Mesenchymal stem cell (in vitro differentiated cells and primary cell): ENCODE results near the gene NRG3. TPM values are rescaled to one million over a fixed set of nuclear protein-coding genes. Genes with fewer than 3 reads are reported as not detected.

Source experiments
- DNase-seq: peaks from one replicate; pipeline ENCODE4 v3.0.0-alpha.2; 2013
- H2AFZ ChIP-seq: one replicate; pipeline ENCODE4 v1.6.1; 2013; ENCODE audit warnings: low read depth, mild to moderate bottlenecking, control low read depth, inconsistent platforms, low read length, moderate library complexity
- H2AK5ac ChIP-seq: 2 replicates; pipeline ENCODE4 v1.6.1; 2013; ENCODE audit warnings: low read length, moderate library complexity, mild to moderate bottlenecking, inconsistent platforms; ENCODE audit not compliant: severe bottlenecking
- H2BK120ac ChIP-seq: one replicate; pipeline ENCODE4 v1.6.1; 2013; ENCODE audit warnings: low read depth, mild to moderate bottlenecking, inconsistent platforms, low read length, moderate library complexity
- H2BK12ac ChIP-seq, 2 experiments: one replicate each; pipeline ENCODE4 v1.6.1; 2013; ENCODE audit warnings: inconsistent platforms in 2 of 2, low read length in 2 of 2, mild to moderate bottlenecking in 2 of 2, moderate library complexity in 2 of 2, control low read depth in 1 of 2
- H2BK15ac ChIP-seq: one replicate; pipeline ENCODE4 v1.6.1; 2013; ENCODE audit warnings: mild to moderate bottlenecking, low read depth, inconsistent platforms; ENCODE audit not compliant: poor library complexity, severe bottlenecking
- H2BK5ac ChIP-seq: 2 replicates; pipeline ENCODE4 v1.6.1; 2013; ENCODE audit warnings: low read depth, mild to moderate bottlenecking, low read length, control low read depth, inconsistent platforms; ENCODE audit not compliant: poor library complexity, severe bottlenecking
- H3K14ac ChIP-seq, 2 experiments: one replicate each; pipeline ENCODE4 v1.6.1; 2013; ENCODE audit warnings: inconsistent platforms in 2 of 2, low read length in 2 of 2, control low read depth in 1 of 2, mild to moderate bottlenecking in 1 of 2, moderate library complexity in 1 of 2
- H3K18ac ChIP-seq, 2 experiments: one replicate each; pipeline ENCODE4 v1.6.1; 2013; ENCODE audit warnings: inconsistent platforms in 2 of 2, low read length in 2 of 2, control low read depth in 1 of 2, low read depth in 1 of 2, mild to moderate bottlenecking in 1 of 2
- H3K23ac ChIP-seq, 2 experiments: one replicate each; pipeline ENCODE4 v1.6.1; 2013; ENCODE audit warnings: inconsistent platforms in 2 of 2, low read length in 2 of 2, mild to moderate bottlenecking in 2 of 2, moderate library complexity in 2 of 2, control low read depth in 1 of 2
- H3K27ac ChIP-seq: 2 replicates; pipeline ENCODE4 v1.5.1; 2013; ENCODE audit warnings: mild to moderate bottlenecking, moderate library complexity, low read length, control low read depth, inconsistent platforms; ENCODE audit not compliant: poor library complexity, severe bottlenecking
- H3K27me3 ChIP-seq, 2 experiments: 2 replicates each; pipeline versions ENCODE4 v1.6.1 to v1.7.0; 2013; ENCODE audit warnings: low read length in 2 of 2, mild to moderate bottlenecking in 2 of 2, moderate library complexity in 2 of 2, control low read depth in 1 of 2, inconsistent platforms in 1 of 2; ENCODE audit not compliant: control insufficient read depth in 1 of 2, insufficient read depth in 1 of 2
- H3K36me3 ChIP-seq, 2 experiments: 2 replicates each; pipeline versions ENCODE4 v1.6.1 to v1.7.0; 2013; ENCODE audit warnings: low read length in 2 of 2, control low read depth in 1 of 2, inconsistent platforms in 1 of 2, low read depth in 1 of 2, mild to moderate bottlenecking in 1 of 2; ENCODE audit not compliant: insufficient read depth in 2 of 2, control insufficient read depth in 1 of 2
- H3K4ac ChIP-seq, 2 experiments: one replicate each; pipeline ENCODE4 v1.6.1; 2013; ENCODE audit warnings: inconsistent platforms in 2 of 2, low read length in 2 of 2, mild to moderate bottlenecking in 2 of 2, moderate library complexity in 2 of 2, control low read depth in 1 of 2, low read depth in 1 of 2
- H3K4me1 ChIP-seq: 2 replicates; pipeline ENCODE4 v1.6.1; 2013; ENCODE audit warnings: low read depth, low read length, control low read depth; ENCODE audit not compliant: control insufficient read depth, insufficient read depth
- H3K4me2 ChIP-seq: 2 replicates; pipeline ENCODE4 v1.6.1; 2013; ENCODE audit warnings: low read length, mild to moderate bottlenecking, inconsistent platforms; ENCODE audit not compliant: poor library complexity, severe bottlenecking
- H3K4me3 ChIP-seq, 2 experiments: 2 replicates each; pipeline versions ENCODE4 v1.5.1 to v1.7.0; 2013; ENCODE audit warnings: low read length in 2 of 2, mild to moderate bottlenecking in 2 of 2, control low read depth in 1 of 2, low read depth in 1 of 2; ENCODE audit not compliant: insufficient read depth in 1 of 2
- H3K79me1 ChIP-seq: replicated peaks from 2 replicates; pipeline ENCODE4 v1.6.1; 2013; ENCODE audit warnings: mild to moderate bottlenecking, control low read depth, low read length, inconsistent platforms; ENCODE audit not compliant: poor library complexity, severe bottlenecking
- H3K9ac ChIP-seq: 2 replicates; pipeline ENCODE4 v1.7.0; 2013; ENCODE audit warnings: mild to moderate bottlenecking, low read length, moderate library complexity
- H3K9me3 ChIP-seq: 2 replicates; pipeline ENCODE4 v1.7.0; 2013; ENCODE audit warnings: mild to moderate bottlenecking, low read length; ENCODE audit not compliant: control insufficient read depth
- H4K8ac ChIP-seq: one replicate; pipeline ENCODE4 v1.6.1; 2013; ENCODE audit warnings: inconsistent platforms, mild to moderate bottlenecking, low read length, moderate library complexity
- H4K91ac ChIP-seq: one replicate; pipeline ENCODE4 v1.6.1; 2013; ENCODE audit warnings: mild to moderate bottlenecking, low read length, inconsistent platforms
- WGBS: methylation state at CpG from one replicate; pipeline ENCODE4 v1.1.7; 2013; ENCODE audit warnings: mixed read lengths; 5-methylcytosine and 5-hydroxymethylcytosine counted together
- small RNA-seq: library from polyadenylated mRNA; stranded (forward); fragments of <200 nt; extraction: miRNeasy Mini kit (QIAGEN cat#:217004); gene quantifications from one replicate; pipeline ENCODE3, GENCODE V24; 2013; ENCODE audit warnings: low read depth

NRG3 gene

DNA sequence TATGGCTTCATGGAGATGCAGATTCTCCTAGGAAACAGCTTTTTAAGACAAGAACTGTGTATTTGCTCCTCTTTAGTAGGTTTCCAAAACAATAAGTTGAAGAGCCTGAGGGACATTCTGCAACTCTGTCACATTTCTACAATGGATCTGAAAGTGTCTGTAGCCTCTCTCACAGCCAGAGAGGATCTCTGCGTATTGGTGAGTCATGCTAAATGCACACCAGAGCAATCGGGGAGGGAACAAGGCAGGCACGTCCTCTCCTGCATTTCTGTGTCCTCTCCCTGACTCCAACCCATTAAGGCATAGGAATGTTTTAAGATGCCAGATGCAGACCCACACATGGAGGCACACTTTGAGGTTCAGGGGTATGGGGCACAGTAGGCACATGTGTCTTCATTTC lies 1137.9 kb downstream of the NRG3 start:
- Histone ChIP-seq H3K27me3 (no peaks in the 10 kb centered on the region), H3K23ac (no peak overlapping the region), H3K4me3 (no peak overlapping the region), H3K4me2 (no peak overlapping the region), H3K4ac (no peak overlapping the region), H2BK5ac (no peak overlapping the region), H4K91ac (no peak overlapping the region), H2BK120ac (no peak overlapping the region), H4K8ac (no peak overlapping the region), H2AFZ (no peak overlapping the region), H3K79me1 (no peaks in the 10 kb centered on the region), H3K4me1 (peaks cover 2% of the 10 kb centered on the region), H3K9me3 (no peaks in the 10 kb centered on the region), H3K36me3 (no peaks in the 10 kb centered on the region), H3K18ac (no peak overlapping the region), H2AK5ac (no peak overlapping the region), H3K27ac (no peak overlapping the region), H2BK12ac (no peak overlapping the region), H2BK15ac (no peak overlapping the region), H3K9ac (no peak overlapping the region), H3K14ac (no peak overlapping the region)
- 4% methylated on average over 3 of the region's 3 CpGs for WGBS
- DNase-seq, result peak; percentile 57

DNA sequence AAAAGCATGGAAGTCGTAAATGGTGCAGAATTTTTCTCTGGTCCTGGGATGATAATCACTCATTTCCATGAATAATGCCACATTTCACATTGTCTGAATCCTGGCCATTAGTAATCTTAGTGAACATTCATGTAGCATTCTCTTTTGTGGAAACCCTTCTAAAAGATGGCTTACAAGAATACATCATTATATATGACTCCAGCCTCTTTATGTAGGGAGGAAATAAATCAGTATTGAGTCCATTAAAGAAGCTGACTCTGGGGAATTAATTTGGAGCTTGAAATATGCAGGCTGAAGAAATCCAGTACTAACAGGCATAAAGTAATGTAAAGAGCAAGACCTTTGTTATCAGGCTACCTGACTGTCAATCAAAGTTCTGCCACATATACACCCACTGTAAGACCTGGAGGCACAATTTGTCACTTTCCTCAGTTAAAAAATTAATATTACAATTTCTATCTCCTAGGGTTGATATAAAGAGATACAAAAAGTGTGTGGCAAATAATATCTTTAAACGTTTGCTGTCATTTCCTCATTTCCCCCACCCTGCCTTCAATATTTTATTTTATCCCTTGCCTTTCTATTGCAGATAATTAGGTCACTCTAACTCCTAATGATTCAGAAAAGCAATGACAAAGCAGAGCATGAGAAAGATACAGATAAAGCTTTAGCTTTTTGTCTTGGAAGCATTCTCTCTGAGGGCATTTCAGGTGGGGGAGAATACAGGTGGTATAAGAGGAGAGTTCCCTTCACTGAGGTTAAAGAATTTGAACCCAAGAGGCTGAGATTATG lies 1142.3 kb downstream of the NRG3 start:
- no peak overlapping the region for H2AFZ ChIP-seq
- H4K91ac ChIP-seq, result no peak overlapping the region
- H2AK5ac ChIP-seq, result no peak overlapping the region
- no peak overlapping the region for H3K4me3 ChIP-seq
- H3K27ac ChIP-seq, result no peak overlapping the region
- no peak overlapping the region for H4K8ac ChIP-seq
- no peak overlapping the region for H3K14ac ChIP-seq
- H2BK15ac ChIP-seq, result no peak overlapping the region
- H2BK120ac ChIP-seq, result no peak overlapping the region
- H3K36me3 ChIP-seq, result no peaks in the 10 kb centered on the region
- WGBS, result 86% methylated on average over 1 of the region's 2 CpGs
- no peak overlapping the region for H2BK12ac ChIP-seq
- H2BK5ac ChIP-seq, result no peak overlapping the region
- no peak overlapping the region for H3K4me2 ChIP-seq
- no peak overlapping the region for H3K23ac ChIP-seq
- H3K4me1 ChIP-seq, result peaks cover 2% of the 10 kb centered on the region
- no peaks in the 10 kb centered on the region for H3K9me3 ChIP-seq
- no peak overlapping the region for H3K4ac ChIP-seq
- H3K79me1 ChIP-seq, result no peaks in the 10 kb centered on the region
- H3K27me3 ChIP-seq, result no peaks in the 10 kb centered on the region
- no peak overlapping the region for H3K18ac ChIP-seq
- no peak for DNase-seq
- H3K9ac ChIP-seq, result no peak overlapping the region

DNA sequence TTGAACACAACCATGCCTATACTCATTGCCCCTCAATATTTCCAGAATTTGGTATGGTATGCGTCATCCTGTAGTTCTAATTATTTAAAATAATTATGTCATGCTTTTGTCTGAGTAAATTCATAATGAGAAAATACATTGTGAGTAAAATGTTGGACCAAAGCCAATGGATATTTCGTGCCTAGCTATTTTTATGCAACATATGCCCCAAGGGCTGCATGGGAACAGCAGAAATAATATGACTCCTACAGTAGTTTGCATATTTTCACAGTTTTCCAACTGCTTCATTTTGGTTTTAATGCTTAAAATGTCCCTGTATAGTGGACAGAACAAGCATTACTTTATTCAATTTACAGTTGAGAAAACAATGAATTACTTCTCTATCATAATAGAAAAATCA lies 1148.7 kb downstream of the NRG3 start:
- Histone ChIP-seq H3K23ac (no peak overlapping the region), H3K14ac (no peak overlapping the region), H3K27me3 (no peaks in the 10 kb centered on the region), H3K27ac (no peak overlapping the region), H2BK12ac (no peak overlapping the region), H3K4ac (no peak overlapping the region), H3K9ac (no peak overlapping the region), H2BK5ac (no peak overlapping the region), H3K4me3 (no peak overlapping the region), H3K4me2 (no peak overlapping the region), H2BK120ac (no peak overlapping the region), H3K79me1 (no peaks in the 10 kb centered on the region), H3K9me3 (no peaks in the 10 kb centered on the region), H2BK15ac (no peak overlapping the region), H3K18ac (no peak overlapping the region), H4K8ac (no peak overlapping the region), H2AK5ac (no peak overlapping the region), H4K91ac (no peak overlapping the region), H2AFZ (no peak overlapping the region), H3K4me1 (no peaks in the 10 kb centered on the region), H3K36me3 (no peaks in the 10 kb centered on the region)
- no peak for DNase-seq
- no CpG with 5 or more reads among the region's 2 CpGs for WGBS

Small RNA genes lying within 50 kb of the gene (small RNA-seq; reads per million reads assigned to genes)
- gene RNU6-441P, result not detected
